Ishikawa (cell line): Measurements from ENCODE around the gene PACSIN1.

Experiments
- CEBPB ChIP-seq: IDR thresholded peaks from 2 replicates; pipeline ENCODE4 v1.6.1; 2012
- CREB1 ChIP-seq: IDR thresholded peaks from 2 replicates; pipeline ENCODE4 v1.6.1; 2012; ENCODE audit warnings: low read depth
- EGR1 ChIP-seq: IDR thresholded peaks from 2 replicates; pipeline ENCODE4 v1.6.1; 2012
- EP300 ChIP-seq: IDR thresholded peaks from 2 replicates; pipeline ENCODE4 v1.6.1; 2012; ENCODE audit warnings: borderline replicate concordance
- FOXM1 ChIP-seq: IDR thresholded peaks from 2 replicates; pipeline ENCODE4 v1.6.1; 2012; ENCODE audit warnings: low read depth, borderline replicate concordance
- MAX ChIP-seq: IDR thresholded peaks from 2 replicates; pipeline ENCODE4 v1.6.1; 2012
- NFIC ChIP-seq: IDR thresholded peaks from 2 replicates; pipeline ENCODE4 v1.6.1; 2012
- RAD21 ChIP-seq: IDR thresholded peaks from 2 replicates; pipeline ENCODE4 v1.6.1; 2012; ENCODE audit warnings: low read depth
- REST ChIP-seq: IDR thresholded peaks from 2 replicates; pipeline ENCODE4 v1.6.1; 2012; ENCODE audit warnings: low read depth, mild to moderate bottlenecking
- TAF1 ChIP-seq: IDR thresholded peaks from 2 replicates; pipeline ENCODE4 v1.6.1; 2012; ENCODE audit warnings: low read depth, mild to moderate bottlenecking
- TEAD4 ChIP-seq: IDR thresholded peaks from 2 replicates; pipeline ENCODE4 v1.6.1; 2012
- USF1 ChIP-seq: IDR thresholded peaks from 2 replicates; pipeline ENCODE4 v1.6.1; 2012
- YY1 ChIP-seq: IDR thresholded peaks from 2 replicates; pipeline ENCODE4 v1.6.1; 2012; ENCODE audit warnings: low read depth
- ZBTB7A ChIP-seq: IDR thresholded peaks from 2 replicates; pipeline ENCODE4 v1.6.1; 2012; ENCODE audit warnings: low read depth

- TF ChIP-seq YY1 (no peak), ZBTB7A (no peak), FOXM1 (no peak), EP300 (no peak), TAF1 (no peak), RAD21 (no peak), REST (no peak), CREB1 (no peak), NFIC (no peak), EGR1 (no peak), USF1 (no peak), MAX (no peak), TEAD4 (no peak), CEBPB (no peak)
Measured at GRCh38 chr6:34484391-34484790, 18.5 kb downstream of the PACSIN1 start.
